Measurements from ENCODE around the gene AADACL4.
A peak's percentile ranks its signal among the peaks of the same experiment; 100 is the strongest.

Gene AADACL4

DNA sequence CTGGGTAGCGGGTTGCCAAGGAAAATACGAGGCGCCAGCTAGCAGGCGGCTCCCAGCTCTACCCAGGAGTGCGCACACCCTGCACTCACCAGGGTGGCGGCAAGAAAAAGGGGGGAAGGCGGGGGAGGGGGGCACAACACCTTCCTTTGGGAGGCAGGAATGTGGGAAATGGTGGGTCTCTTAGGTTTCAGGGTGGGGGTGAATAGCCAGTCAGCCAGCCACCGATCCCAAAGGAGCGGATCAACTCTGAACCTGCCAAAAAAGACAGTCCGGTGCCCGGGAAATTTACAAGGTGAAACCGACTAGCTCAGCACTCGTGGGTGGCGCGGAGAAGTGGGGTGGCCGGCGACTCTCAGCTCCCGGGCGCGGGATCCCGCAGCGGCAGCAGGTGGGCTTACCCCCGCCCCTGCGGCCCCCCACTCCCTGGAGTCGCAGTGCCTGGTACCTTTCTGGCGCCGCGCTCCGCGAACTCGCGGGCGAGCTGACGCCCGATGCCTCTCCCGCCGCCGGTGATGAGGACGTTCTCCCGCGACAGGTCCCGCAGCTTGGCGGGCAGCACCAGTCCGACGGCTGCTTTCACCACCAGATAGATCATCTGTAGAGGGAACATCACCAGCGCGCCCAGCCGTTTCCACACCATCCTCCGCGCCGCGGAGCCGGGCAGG, 27.0 kb upstream of the AADACL4 start:
- Mint-ChIP-seq H3K36me3 (ENCODE audit: insufficient read depth) (peaks cover 40% of the 10 kb centered on the region), H3K4me1 (ENCODE audit: low read depth in 2 of 2) (peaks cover 64 to 67% of the 10 kb centered on the region in 2 donors), H3K27me3 (no peaks in the 10 kb centered on the region), H3K4me3 (peak overlapping the region; percentile 95 to 98), H3K9me3 (no peaks in the 10 kb centered on the region), H3K27ac (peak overlapping the region; percentile 90 to 98)
- no peak for ATAC-seq (replicated peaks)
- peak in 2 of 3 experiments; percentile 10 to 21 for DNase-seq

DNA sequence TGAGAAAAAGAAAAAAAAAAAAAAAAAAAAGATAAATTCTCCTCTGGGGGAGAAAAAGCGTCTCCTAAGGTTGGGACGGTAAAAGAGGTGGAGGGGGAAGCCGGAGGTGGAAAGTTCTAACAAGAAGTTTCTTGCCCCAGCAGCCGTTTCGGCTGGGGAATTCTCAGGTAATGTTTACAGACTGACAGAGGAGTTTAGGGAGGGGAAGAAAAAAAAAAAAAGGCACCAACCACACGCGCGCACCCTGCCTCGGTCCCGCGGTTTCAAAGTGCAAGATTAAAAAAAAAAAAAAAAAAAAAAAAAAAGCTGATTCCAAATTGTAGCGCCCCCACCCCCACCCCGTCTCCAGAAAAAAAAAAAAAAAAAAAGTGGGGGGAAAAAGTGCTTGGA, 26.4 kb upstream of the AADACL4 start:
- ATAC-seq (replicated peaks): peak; percentile 50
- DNase-seq: peak; percentile 28 to 44 (median 40)
- H3K4me3 Mint-ChIP-seq: peak overlapping the region; percentile 95 to 98
- no peaks in the 10 kb centered on the region for H3K27me3 Mint-ChIP-seq
- no peaks in the 10 kb centered on the region for H3K9me3 Mint-ChIP-seq
- peaks cover 64 to 65% of the 10 kb centered on the region in 2 donors for H3K4me1 Mint-ChIP-seq (ENCODE audit: low read depth in 2 of 2)
- H3K27ac Mint-ChIP-seq: peak overlapping the region; percentile 90 to 98
- H3K36me3 Mint-ChIP-seq (ENCODE audit: insufficient read depth): peaks cover 40% of the 10 kb centered on the region

DNA sequence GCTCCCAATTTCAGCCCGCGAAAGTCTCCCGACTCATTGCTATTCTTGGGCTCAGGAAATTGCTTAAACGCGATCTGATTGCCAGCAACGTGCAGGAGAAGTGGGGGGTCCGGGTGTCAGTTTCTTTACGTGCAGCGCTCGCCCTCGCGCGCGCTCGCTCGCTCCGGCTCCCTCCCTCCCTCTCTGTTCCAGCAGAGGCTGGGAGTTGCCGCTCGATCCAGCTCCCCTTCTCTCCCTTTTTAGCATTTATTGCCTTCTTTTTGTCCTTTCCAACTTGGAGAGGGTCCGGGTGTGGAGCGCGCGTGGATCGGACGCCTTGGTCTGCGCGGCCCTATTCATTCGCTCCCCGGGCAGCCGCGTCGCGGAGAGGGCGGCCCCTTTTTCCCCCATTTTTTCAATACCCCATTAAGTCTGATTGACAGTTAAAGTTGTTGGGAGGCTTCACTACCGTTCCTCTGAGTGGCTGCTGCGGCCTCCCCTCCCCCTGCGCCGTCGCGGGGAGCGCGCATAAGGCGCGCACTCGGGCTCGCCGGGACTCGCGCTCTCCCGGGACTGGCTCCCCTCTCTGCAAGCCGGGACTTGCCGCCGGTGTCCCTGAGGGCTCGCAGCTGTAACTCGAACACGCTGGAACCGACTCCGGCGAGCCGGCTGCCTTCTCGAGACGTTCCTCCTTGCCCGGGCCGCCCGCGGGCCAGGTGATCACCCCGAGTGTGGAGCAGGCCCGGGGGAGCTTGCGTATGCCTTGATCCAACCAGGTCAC, 25.8 kb upstream of the AADACL4 start, which contains the start of gene DHRS3:
Gene DHRS3 (minus strand): TSS at position 310 of the 760 bp plus-strand sequence. CDS start 862 bp downstream, outside the sequence.
- peak; percentile 56 for ATAC-seq (replicated peaks)
- Mint-ChIP-seq H3K27ac (peak within 1 kb of the TSS; percentile 90 to 98), H3K4me3 (peak within 1 kb of the TSS; percentile 95 to 98), H3K9me3 (no peaks in the 10 kb centered on the region), H3K4me1 (ENCODE audit: low read depth in 2 of 2) (peaks cover 58 to 64% of the 10 kb centered on the region in 2 donors), H3K27me3 (no peaks in the 10 kb centered on the region), H3K36me3 (ENCODE audit: insufficient read depth) (peaks cover 40% of the 10 kb centered on the region)
- DNase-seq: peak; percentile 53 to 69 (median 61)

DNA sequence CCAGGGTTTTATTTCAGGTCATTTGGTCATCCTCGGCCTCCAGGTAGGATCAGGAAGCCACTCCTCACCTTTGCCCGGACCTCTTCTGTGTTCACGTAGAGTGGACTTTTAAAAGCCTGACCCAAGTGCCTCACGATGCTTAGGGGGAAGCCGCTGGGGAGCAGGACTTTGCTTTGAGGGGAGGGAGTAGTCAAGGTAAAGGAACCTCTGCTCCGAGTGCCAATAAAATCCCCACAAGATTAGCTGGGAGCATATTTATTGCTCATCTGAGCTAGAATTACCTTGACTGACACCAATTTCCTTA, 25.3 kb upstream of the AADACL4 start:
- H3K27ac Mint-ChIP-seq: peak overlapping the region; percentile 90 to 98
- H3K4me3 Mint-ChIP-seq: peak overlapping the region; percentile 95 to 98
- peaks cover 56 to 58% of the 10 kb centered on the region in 2 donors for H3K4me1 Mint-ChIP-seq (ENCODE audit: low read depth in 2 of 2)
- DNase-seq (peak in 1 of 3 experiments; percentile 15), ATAC-seq (replicated peaks) (no peak)
- H3K9me3 Mint-ChIP-seq: no peaks in the 10 kb centered on the region
- peaks cover 40% of the 10 kb centered on the region for H3K36me3 Mint-ChIP-seq (ENCODE audit: insufficient read depth)
- H3K27me3 Mint-ChIP-seq: no peaks in the 10 kb centered on the region

GRCh38 chr1:12618965-12619791, 24.7 kb upstream of the AADACL4 start:
- Mint-ChIP-seq H3K9me3 (no peaks in the 10 kb centered on the region), H3K27ac (peak overlapping the region; percentile 90 to 98), H3K27me3 (no peaks in the 10 kb centered on the region), H3K36me3 (ENCODE audit: insufficient read depth) (peaks cover 40% of the 10 kb centered on the region), H3K4me1 (ENCODE audit: low read depth in 2 of 2) (peaks cover 56% of the 10 kb centered on the region in 2 donors), H3K4me3 (peak overlapping the region; percentile 95 to 98)
- DNase-seq (peak; percentile 27 to 42 (median 36)), ATAC-seq (replicated peaks) (peak; percentile 35)

DNA sequence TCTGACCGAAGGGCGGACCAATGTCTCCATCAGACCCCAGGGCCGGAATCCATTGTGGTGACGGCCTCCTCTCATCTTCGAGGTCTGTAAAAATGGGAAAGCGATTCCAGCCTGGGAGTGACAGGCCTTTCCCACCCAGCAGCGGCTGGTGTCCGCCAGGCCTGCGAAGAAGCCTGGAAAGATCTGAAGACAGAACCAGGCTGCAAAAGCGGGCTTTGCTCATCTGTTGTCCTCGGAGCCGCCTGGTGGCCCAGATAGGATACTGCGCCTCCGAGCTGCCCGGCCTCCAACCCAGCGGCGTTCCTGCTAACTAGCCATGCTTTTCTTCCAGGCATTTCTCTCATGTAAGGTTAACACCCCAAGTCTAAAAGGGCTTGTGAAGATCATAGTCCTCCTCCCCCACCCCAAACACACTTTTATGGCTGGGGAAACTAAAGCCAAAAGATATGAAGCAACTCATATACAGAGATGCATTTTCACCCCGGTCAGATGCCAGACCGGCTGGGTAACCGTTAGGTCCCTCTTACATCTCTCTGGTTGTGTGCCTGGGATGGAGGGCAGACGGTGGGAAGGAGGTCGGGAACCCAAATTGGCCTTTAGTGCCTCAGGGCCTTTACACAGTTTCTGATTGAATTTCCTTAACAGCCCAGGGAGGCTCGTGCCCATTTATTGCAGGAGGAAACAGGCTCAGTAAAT, 23.9 kb upstream of the AADACL4 start:
- DNase-seq (peak; percentile 65 to 81 (median 75)), ATAC-seq (replicated peaks) (peak; percentile 40)
- H3K4me1 Mint-ChIP-seq (ENCODE audit: low read depth in 2 of 2): peaks cover 48 to 49% of the 10 kb centered on the region in 2 donors
- H3K4me3 Mint-ChIP-seq: peak overlapping the region; percentile 95 to 98
- H3K27me3 Mint-ChIP-seq: no peaks in the 10 kb centered on the region
- H3K9me3 Mint-ChIP-seq: no peaks in the 10 kb centered on the region
- peaks cover 42% of the 10 kb centered on the region for H3K36me3 Mint-ChIP-seq (ENCODE audit: insufficient read depth)
- peak overlapping the region; percentile 12 to 98 for H3K27ac Mint-ChIP-seq

DNA sequence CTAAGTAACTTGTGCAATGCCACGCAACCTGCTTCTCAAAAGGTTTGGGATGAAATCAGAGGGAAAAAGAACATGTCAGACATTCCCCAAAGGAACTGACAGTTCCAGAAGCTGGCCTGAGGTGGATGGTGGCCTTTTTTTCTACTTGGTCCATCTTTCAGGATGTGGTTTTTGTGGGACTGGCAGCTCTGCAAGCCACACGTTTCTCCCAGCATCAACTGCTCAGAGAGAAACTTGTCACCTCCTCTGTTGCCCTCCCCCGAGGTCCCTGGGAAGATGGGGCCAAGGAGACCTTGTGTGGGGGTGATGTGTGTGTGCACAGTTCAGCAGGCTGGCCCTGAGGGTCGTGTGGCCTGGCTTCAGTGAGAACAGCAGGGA, 23.4 kb upstream of the AADACL4 start:
- peaks cover 43 to 44% of the 10 kb centered on the region in 2 donors for H3K4me1 Mint-ChIP-seq (ENCODE audit: low read depth in 2 of 2)
- peaks cover 42% of the 10 kb centered on the region for H3K36me3 Mint-ChIP-seq (ENCODE audit: insufficient read depth)
- no peaks in the 10 kb centered on the region for H3K9me3 Mint-ChIP-seq
- H3K27ac Mint-ChIP-seq: no peak overlapping the region
- DNase-seq (peak in 1 of 3 experiments; percentile 27), ATAC-seq (replicated peaks) (peak; percentile 18)
- peak overlapping the region; percentile 95 to 98 for H3K4me3 Mint-ChIP-seq
- no peaks in the 10 kb centered on the region for H3K27me3 Mint-ChIP-seq

DNA sequence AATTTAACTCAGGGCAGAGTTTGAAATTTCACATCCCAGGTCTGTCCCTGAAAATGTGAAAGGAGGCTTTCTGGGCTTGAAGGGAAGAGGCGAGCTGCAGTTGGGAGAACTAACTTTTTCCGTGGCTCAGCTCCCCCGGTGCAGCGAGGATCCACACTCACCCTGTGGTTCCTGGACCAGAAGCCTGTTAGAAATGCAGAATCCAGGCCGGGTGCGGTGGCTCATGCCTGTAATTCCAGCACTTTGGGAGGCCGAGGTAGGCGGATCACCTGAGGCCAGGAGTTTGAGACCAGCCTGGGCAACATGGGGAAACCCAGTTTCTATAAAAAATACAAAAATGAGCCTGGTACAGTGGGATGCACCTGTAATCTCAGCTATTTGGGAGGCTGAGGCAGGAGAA, 23.0 kb upstream of the AADACL4 start:
- Mint-ChIP-seq H3K4me1 (ENCODE audit: low read depth in 2 of 2) (peaks cover 39% of the 10 kb centered on the region in 2 donors), H3K27ac (no peak overlapping the region), H3K36me3 (ENCODE audit: insufficient read depth) (peaks cover 38% of the 10 kb centered on the region), H3K27me3 (no peaks in the 10 kb centered on the region), H3K9me3 (no peaks in the 10 kb centered on the region), H3K4me3 (peak overlapping the region in 1 of 2 donors; percentile 98)
- ATAC-seq (replicated peaks) (no peak), DNase-seq (no peak)

- Mint-ChIP-seq H3K36me3 (ENCODE audit: insufficient read depth) (peaks cover 34% of the 10 kb centered on the region), H3K4me3 (no peak overlapping the region), H3K27me3 (no peaks in the 10 kb centered on the region), H3K27ac (no peak overlapping the region), H3K4me1 (ENCODE audit: low read depth in 2 of 2) (peaks cover 32 to 33% of the 10 kb centered on the region in 2 donors), H3K9me3 (no peaks in the 10 kb centered on the region)
- no peak for ATAC-seq (replicated peaks)
- no peak for DNase-seq
Observed at GRCh38 chr1:12621346-12622335, 22.2 kb upstream of the AADACL4 start.

GRCh38 chr1:12622506-12622905, 21.4 kb upstream of the AADACL4 start:
- peak overlapping the region in 1 of 2 donors; percentile 53 for H3K27ac Mint-ChIP-seq
- no peaks in the 10 kb centered on the region for H3K27me3 Mint-ChIP-seq
- H3K4me3 Mint-ChIP-seq: no peak overlapping the region
- H3K9me3 Mint-ChIP-seq: no peaks in the 10 kb centered on the region
- ATAC-seq (replicated peaks): no peak
- peaks cover 31 to 32% of the 10 kb centered on the region in 2 donors for H3K4me1 Mint-ChIP-seq (ENCODE audit: low read depth in 2 of 2)
- peaks cover 27% of the 10 kb centered on the region for H3K36me3 Mint-ChIP-seq (ENCODE audit: insufficient read depth)
- no peak for DNase-seq

DNA sequence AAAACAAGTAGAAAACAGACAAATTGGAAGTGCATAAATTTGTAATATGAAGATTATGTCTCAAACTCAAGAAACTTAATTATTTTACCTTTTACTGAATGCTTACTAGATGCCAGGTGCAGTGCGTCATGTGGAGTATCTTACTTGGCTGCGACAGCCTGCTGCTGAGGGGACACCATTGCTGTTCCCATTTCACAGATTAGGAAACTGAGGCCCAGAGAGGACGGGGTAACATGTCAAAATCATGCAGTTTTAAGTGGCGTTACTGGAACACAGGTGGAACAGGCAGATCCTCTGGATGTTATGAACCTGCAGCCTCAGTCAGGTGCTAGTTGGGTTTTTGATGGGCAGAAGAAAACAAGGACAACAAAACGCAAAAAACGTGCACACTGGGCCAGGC, 18.6 kb upstream of the AADACL4 start:
- DNase-seq (no peak), ATAC-seq (replicated peaks) (no peak)
- peaks cover 9% of the 10 kb centered on the region for H3K36me3 Mint-ChIP-seq (ENCODE audit: insufficient read depth)
- H3K4me1 Mint-ChIP-seq (ENCODE audit: low read depth in 2 of 2): peaks cover 7 to 13% of the 10 kb centered on the region in 2 donors
- peak overlapping the region in 1 of 2 donors; percentile 68 for H3K27ac Mint-ChIP-seq
- no peaks in the 10 kb centered on the region for H3K9me3 Mint-ChIP-seq
- peaks cover 4 to 11% of the 10 kb centered on the region in 2 donors for H3K27me3 Mint-ChIP-seq
- H3K4me3 Mint-ChIP-seq: no peak overlapping the region

DNA sequence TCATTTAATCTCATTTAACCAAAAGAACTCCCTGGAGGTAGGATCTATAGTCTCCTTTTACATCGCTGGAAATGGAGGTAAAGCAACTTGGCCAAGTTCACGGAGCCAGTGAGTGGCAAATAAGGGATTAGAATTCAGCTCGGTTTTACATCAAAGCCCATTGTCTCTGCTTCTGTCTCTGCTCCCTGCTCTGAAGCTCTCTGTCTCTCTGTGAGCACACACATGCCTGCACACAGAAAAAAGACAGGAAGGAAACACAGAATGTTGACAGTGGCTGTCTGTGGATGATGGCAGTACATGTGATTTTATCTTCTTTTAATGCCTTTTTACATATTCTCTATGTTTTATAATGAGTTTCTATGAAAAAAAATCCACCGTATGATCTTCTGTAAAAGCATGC, 17.0 kb upstream of the AADACL4 start:
- no peak for ATAC-seq (replicated peaks)
- Mint-ChIP-seq H3K27me3 (peaks cover 4 to 17% of the 10 kb centered on the region in 2 donors), H3K4me3 (no peak overlapping the region), H3K4me1 (ENCODE audit: low read depth in 2 of 2) (peaks cover under 1% of the 10 kb centered on the region in 2 donors), H3K9me3 (no peaks in the 10 kb centered on the region), H3K36me3 (ENCODE audit: insufficient read depth) (peaks cover 3% of the 10 kb centered on the region), H3K27ac (no peak overlapping the region)
- DNase-seq: no peak
